HG03354 (cell line): ENCODE results near the gene TCFL5.

ENCODE experiments used
- ATAC-seq: cut with Tn5 transposase; IDR thresholded peaks from one replicate; pipeline ENCODE4 v1.9.1; 2021; ENCODE audit warnings: mild to moderate bottlenecking; ENCODE audit not compliant: unreplicated experiment, poor library complexity, severe bottlenecking

Gene TCFL5

DNA sequence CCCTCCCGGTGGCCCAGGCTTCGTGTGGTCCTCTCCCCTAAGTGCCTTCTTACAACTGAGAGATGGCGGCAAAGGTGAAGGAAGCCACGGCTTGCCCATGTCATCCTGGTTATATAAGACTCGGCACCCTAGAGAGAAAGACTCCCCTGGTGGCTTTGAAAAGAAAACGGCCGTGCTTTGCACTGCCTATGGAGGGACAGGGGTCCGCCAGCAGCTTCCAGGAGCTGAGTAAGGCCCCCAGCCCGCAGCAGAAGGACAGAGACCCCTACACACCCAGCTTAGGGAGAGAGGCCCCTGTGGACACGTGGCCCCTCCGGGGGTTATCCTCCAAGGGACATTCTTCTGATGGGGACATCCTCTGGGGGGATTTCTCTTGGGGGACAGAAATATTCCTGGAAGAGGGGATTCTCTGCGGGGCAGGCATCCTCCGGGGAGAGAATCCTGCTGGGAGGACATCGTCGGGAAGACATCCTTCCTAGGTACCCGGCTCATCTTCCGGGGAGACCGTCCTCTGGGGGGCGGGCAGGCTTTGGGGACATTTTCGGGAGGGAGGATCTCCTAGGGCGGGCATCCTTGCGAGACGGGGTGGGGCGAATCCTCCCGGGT, 57.5 kb downstream of the TCFL5 start:
- no peak for ATAC-seq

DNA sequence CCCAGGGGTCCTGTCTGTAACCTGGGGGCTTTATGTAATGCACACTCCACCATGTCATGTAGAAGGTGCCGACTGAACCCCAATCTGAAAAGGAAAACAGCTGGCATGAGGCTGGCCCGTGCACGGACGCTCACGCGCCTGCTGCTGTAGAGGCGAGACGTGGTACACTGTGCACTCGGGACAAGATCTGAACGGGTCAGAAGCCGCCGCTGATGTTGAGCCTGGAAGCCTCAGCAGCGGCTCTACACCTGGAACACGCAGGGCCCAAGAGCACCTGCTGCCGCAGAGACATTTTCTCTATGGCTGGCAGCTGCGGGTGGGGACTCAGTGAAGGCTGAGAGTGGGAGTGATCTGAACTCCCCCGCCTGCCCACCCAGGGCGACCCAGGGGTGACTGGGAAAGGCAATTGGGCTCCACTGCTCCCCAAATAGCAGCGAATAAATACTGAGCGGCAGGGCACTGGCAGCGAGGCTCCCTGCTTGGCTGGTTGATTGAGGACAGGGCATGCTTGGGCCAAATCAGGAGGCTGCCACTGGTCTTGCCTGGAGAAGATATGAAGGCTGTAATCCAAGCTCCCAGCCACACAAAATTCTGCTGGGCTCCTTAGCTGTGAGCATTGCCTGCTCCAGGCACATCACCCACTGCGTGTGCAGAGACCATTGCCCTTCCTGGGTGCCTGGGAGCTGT, 59.5 kb downstream of the TCFL5 start:
- no peak for ATAC-seq

DNA sequence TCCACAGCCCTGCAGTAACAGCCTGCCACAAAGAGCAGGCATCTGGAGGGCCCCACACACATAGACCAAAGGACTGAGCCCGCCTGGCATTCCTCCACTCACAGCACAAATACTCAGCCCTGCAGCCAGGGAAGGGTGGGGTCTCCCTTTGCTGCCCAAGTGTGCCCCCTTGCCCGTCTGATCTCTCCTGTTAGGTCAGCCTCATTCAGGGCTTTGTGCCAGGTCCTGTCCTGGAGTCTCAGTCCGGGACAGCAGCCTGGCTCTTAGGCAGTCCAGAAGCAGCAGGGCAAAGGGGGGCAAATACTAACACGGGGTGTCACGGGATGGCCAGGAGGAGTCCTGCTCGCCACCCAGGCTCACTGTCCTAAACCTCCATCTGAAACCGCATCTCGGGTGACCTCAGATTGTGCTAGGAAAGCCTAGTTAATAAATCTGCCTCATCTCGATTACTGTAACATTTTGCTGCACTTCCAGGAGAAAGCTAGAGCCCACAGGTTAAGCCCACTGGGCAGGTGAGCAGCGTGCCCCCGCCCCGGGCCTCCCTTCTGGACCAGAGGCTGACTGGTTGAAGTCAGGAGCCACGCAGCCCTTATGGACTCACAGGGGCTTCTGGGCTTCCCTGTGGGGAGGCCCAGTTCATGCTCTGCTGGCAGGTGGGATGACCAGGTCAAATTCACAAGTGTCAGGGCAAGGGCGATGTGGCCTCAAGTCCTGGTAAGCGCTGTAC, 60.2 kb downstream of the TCFL5 start:
- no peak for ATAC-seq

DNA sequence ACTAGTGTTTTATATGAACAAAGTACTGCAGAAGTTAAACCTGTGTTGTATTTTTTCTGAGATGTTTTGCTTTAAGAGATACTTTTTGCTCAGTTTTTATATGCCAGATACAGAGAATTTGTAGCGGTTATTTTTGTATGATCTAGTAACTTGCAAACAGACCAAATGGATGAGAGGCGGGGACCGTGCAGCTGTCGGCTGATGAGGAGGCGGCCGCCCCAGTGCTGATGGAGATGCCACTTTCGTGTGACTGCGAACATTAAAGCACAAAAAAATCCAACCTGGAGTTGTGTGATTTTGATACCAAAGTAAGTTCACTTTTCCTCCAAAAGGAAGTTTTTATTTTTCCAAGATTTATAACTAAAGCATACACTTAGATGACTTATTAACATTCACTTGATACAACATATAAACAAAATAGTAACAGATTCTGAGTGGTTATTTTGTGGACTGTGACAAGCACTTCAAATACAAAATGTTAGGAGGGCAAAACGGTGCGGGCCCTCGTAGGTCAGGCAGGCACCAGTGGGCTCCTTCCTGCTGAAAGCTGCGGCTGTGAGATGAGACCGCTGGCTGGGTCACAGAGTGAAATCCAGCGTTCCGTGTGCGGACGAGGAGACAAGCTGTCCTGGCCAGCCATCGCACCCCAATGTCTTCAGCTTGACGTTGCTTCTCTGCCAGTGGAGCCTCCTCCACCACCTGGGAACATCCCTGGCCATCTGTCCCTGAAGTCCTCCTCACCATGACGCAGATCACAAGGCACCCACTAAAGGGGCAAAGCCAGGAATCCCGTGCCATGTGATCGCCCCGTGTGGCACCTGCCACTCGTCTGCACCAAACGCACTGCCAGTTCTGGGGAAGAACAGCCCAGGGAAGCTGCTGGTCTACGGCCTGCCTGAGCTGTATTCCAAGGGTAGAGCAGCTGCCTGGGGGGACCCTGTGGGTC, 61.0 kb downstream of the TCFL5 start:
- no peak for ATAC-seq

DNA sequence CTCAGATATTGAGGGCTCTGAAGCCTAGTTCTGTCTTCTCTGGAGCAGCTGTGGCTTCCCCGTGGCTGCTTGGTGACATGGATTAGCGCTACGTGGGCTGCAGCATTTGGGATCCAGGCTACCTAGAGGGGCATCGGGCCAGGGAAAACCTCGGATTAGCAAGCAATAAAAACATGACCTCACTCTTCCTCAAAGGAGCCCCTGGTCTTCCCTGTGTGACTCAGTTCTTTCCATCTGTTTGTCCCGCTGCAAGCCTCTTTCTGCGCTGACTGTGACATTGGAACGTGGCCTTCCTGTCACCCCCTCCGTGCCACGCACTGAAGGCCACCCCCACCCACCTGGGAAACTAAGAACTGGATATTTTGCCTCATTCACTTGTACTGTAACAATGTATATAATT, 61.7 kb downstream of the TCFL5 start:
- no peak for ATAC-seq

DNA sequence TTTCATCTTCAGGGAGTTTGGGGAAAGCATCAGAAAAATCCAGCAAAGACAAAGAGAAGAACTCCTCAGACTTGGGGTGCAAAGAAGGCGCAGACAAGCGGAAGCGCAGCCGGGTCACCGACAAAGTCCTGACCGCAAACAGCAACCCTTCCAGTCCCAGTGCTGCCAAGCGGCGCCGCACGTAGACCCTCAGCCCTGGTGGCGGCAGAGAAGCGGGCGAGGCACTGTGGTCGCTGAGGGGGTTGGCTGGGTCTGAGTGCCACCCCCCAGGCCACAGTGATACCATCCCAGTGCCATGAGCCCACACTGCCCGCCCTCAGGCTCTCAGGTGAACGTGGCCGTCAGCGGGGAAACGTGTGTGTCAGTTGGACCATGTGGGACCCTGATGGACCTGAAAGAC, 62.2 kb downstream of the TCFL5 start:
- no peak for ATAC-seq

DNA sequence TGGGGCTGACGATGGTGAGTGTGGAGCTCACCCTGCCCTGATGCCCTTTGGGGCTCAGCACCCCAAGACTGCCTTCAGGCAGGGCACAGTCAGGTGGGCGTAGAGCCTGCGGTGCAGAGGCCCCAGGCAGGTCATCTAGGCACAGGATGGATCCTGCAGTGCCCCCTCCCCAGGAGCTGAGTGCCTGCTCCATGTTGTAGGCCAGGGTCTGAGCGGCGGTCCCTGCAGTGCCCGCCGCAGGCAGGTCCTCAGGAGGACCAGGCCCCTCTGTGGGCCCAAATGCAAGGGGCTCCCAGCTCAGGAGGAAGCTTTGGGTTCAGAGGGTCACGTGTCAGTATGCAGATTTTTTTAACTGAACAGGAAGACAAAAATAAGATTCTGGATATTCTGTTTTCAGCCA, 62.6 kb downstream of the TCFL5 start:
- ATAC-seq = no peak

DNA sequence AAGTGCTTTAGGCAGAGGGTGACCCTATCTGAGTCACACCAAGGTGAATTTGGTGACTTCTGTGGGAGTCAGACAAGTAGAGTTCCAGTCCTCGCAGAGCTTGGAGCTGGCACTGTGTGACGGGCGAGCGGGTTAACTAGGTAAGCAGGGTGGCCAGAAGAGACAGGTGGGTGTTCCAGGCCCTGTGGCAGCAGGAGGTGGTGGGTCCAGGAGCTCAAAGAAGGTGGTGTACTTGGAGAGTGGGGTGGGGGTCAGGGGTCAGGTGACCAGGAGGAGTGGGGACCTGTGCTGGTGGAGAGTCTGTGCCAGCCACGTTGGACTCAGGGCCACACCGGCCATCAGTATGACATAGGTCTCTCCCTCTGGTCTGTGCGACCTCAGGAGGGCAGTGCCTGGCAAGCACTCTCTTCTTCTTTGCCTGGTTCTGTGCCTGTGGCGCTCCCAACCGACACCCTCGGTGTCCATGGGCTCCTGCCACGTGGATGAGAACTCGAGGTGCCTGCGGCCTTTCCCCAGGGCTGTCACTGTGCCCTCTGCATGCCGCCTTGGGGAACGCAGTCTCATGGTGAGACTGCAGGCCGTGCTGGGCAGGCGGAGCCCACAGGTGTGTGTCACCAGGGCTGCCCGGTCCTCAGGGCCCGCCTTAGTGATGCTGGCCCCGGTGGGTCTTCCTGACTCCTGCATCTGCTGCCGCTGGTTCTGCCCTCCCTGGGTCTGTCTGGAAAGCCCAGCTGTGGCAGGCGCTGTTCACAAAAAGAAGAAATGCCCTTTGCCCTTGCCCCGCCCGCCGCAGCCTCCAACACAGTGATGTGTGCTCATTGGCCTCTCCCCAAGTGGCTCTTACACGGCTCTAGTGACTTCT, 63.7 kb downstream of the TCFL5 start:
- ATAC-seq = no peak

DNA sequence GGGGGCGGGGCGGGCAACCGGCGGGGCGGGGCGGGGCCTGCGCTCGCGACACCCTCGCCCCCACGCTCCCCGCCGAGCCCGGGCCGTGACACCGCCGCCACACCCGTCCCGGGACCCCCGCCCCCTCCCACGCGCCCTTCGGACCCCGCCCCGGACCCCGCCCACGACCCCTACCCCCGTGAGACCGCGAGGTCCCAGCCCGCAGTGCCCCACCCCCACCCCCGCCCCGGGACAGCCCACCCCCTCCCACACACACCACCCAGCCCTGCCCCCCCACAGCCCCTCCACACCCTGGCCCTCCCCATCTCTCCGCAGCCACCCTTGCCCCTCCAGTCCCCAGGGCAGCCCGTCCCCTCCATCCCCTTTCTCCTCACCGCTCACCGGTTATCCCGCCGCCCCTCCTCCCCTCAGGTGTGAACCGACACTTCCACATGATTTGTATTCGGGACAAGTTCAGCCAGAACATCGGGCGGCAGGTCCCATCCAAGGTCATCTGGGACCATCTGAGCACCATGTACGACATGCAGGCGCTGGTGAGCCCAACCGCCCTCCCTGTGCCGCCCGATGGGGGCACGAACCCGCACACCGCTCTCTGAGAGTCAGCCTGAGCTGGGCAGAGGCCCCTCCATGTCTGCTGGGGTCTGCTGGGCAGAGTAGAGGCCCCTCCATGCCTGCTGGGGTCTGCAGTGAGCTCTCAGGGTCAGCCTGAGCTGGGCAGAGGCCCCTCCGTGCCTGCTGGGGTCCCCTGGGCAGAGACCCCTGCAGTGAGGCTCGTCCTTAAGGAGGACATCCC, 64.7 kb downstream of the TCFL5 start:
- ATAC-seq = no peak

DNA sequence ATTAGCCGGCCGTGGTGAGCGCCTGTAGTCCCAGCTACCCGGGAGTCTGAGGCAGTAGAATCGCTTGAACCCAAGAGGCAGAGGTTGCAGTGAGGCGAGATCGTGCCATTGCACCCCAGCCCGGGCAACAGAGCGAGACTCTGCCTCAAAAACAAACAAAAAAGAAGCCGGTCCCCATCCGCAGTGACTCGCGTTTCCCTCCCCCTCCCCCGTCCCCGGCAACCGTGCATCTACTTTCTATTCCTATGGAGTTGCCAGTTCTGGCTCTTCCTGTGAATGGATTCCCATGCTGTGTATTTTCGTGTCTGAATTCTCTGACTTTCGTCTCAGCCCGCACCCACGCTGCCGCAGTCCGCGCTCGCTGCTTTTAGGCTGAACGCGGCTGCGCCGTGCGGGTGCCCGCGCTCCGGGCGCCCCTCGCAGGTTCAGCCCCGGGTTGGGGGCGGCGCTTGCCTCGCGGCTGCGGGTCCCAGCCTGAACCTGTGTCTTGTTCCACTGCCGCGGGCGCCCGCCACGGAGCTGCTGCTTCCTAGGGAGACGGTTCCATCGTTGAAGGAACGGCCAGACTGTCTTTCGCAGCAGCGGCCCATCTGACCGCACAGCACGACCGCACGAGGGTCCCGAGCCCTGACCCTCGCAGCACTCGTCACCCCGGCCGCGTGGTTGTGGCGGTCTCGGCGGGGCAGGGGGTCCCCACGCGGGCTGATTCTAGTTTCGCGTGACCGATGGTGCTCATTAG, 66.4 kb downstream of the TCFL5 start:
- no peak for ATAC-seq

DNA sequence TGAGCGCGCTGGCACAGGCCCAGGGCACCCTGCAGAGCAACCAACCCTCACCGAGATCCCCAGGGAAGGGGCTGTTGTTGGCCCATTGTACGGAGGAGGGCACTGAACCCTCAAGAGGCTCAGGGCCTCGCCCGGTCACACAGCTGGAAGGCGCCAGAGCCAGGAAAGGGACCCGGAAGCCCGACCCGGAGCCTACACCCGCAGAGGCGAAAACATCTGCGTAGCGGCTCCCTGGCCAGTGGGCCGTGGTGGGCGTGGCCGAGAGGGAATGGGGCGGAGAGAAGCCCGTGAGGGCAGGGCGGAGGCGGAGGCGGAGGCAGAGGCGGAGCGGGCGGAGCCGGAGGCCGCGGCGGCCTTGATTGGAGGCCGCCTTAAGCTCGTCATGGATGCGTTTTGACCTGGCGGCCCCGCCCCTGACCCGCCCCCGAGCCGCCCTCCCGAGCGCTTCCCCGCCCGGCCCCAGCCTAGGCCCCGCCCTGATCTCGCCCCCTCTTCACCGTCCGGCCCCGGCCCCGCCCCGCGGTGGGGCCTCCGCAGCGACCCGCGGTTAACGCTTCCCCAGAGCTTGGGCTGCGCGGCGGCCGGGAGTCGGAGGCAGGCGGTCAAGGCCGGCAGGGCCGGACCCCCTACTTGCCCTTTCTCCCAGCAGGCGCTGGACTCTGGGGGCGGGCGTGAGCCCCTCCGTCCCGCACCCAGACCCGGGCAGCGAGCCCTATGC, 67.5 kb downstream of the TCFL5 start:
- ATAC-seq = peak; percentile 73

DNA sequence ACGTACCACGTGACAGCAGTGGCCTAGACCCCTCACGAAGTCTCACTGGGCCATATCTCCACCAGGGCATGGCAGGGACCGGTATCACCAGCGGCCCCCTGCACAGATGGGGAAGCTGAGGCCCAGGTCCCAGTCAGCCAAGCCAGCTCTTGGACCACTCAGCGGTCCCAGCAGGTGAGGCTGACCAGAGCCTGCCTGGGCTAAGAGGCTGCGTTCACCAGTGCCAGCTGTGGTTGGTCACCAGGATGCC, 67.9 kb downstream of the TCFL5 start:
- ATAC-seq = no peak

DNA sequence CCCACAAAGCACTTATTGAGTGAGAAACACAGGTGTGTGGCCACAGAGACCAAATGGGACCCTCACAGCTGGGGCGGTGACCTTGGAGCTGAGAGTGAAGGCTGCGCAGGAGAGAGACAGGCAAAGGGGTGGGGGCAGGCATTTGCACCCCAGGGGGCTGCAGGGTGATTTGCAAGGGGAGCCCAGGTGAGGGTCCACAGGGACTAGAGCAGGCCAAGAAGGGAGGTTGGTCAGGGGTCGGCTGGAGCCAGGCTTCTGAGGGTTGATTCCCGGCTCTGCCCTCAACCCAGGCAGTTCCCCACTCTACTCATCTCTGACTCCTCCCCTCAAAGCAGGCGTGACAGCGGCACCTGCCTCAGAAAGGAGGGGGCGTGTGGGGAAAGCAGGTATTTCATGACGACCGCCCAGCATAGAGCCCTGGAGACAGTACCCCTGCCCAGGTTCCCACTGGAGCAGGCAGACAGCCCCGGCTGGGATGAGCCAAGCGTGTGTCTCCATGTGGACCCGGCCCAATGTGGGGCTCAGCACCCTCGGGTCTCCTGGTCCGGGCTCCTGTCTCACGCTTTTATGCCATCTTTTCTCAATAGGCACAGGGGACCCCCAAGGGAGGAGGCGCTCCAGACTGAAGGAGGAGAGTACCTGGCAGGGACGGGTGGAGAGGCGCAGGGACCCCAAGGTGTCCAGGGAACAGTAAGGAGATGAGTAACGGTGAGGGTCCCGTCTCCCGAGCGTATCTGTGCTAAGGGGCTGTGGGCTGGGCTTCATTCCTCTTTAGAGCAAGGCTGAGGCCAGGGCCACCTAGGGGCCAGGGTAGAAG, 68.5 kb downstream of the TCFL5 start:
- ATAC-seq = no peak

DNA sequence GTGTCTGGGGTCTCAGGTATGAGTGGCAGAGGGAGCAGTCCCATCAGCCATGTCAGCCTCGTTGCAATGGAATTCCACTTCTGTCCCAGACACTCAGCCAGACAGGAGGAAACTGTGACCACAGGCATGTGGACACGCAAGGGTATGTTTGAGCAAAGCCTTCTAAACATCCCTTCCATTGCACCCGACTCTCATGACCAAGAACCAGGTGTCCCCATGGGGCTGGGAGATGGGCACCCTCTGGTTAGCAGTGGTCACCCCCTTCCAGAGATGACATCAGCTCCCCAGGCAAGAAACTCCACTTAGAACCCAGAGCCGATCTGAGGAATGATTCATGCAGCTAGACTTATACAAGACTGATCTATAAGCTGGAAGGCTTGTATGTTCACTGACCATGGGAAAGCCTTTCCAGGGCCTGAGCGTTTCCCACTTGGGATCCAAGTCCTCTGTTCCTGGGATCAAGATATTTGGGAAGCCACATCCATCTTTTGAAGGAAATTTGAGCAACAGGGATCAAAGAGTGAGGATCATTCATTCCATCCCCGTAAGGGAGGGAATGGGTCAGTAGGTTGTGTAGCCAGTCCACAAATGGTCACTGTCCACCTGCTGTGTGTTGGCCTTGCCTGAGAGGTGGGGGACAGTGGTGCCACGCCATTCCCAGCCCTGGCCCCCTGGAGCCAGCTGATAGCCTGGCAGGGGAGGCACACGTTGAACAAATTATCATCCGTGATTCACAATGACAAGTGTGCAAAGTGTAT, 69.3 kb downstream of the TCFL5 start:
- no peak for ATAC-seq

DNA sequence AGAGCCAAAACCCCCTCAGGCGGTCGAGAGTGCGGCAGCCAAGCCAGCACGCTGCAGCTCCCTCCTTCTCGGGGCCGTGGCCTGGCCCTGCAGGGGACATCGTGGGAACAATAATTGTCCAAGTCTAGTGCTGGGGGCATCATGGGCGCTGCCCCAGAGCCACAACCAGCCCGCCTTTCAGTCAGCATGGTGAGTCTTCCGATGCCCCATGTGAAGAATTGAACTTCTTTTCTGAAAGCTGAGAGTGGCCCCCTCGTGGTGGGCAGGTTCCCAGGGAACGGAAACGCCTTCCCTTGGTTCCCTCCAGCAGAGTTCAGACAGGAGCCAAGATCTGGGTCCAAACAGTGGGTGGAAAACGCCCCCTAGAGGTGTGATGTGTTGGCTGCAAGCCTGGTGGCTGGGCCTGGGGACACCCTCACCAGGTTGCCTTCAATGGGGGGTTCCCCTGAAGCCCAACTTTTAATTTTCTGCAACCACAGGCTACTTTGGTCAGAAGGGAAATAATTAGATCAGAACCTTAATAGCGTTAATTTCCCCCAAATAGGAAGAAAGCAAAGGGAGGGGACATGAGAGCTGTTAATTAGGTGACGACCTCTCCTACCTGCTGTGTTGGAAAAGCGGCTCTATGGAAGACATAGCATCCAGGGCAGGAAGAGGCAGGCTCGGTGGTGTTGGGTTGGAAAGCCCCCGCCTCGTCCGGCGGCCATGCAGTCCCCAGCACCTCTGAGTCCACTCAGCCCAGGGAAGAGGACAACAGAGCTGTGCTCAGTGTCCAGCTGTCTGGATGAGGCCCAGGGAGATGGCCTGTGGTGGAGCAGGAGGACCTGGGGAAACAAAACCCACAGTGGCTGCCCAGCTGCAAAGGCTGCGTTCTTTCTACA, 70.1 kb downstream of the TCFL5 start:
- no peak for ATAC-seq
